Measurements from ENCODE around the gene DBNDD1.

DBNDD1 gene

GRCh38 chr16:90007015-90007414, 12.2 kb downstream of the DBNDD1 start:
- no peak for TF ChIP-seq CTCF (IDR thresholded peaks at IDR 0.05; ENCODE audit: borderline replicate concordance, control extremely low read depth, extremely low read depth, insufficient read depth, missing control alignments)
- no peak for DNase-seq (ENCODE audit: low spot score)
- in situ Hi-C loops (cut with MboI; ENCODE audit: low sequenced_read_pairs, unreplicated experiment) = no loop called here

DNA sequence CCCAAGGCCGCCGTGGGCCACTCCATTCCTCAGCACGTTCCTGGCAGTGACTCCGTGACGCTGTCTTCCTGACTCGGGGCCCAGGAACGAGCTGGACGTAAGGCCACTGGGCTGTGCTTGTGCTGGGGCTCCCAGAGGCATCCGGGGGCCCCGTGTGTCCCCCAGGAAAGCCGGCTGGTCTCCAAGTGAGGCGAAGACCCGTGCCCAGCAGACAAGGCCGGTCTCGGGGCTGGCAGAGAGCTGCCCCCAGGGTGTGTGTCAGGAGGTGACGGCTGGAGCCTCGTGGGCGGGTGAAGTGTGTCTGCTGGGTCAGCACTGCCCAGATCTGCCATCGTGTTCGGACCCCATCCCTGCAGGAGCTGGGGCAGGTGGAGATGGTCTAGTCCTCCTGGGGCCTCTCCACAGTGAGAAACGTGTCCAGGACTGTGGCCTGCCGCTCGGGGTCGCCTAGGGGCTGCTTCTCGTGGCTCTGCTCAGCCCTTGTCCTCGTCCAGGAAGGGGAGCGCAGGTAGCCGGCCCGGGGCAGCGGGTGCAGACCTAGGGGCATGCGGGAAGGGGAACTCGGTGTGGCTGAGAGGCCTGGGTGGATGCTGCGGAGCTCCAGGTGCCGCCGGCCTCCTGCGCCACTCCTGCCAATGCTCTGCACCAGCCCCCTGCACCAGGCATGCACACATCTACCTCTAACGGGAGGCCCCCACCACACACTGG, 13.1 kb downstream of the DBNDD1 start:
- in situ Hi-C loops (cut with MboI; ENCODE audit: low sequenced_read_pairs, unreplicated experiment) = no loop called here
- no peak for TF ChIP-seq CTCF (IDR thresholded peaks at IDR 0.05; ENCODE audit: borderline replicate concordance, control extremely low read depth, extremely low read depth, insufficient read depth, missing control alignments)
- DNase-seq (ENCODE audit: low spot score) = no peak

DNA sequence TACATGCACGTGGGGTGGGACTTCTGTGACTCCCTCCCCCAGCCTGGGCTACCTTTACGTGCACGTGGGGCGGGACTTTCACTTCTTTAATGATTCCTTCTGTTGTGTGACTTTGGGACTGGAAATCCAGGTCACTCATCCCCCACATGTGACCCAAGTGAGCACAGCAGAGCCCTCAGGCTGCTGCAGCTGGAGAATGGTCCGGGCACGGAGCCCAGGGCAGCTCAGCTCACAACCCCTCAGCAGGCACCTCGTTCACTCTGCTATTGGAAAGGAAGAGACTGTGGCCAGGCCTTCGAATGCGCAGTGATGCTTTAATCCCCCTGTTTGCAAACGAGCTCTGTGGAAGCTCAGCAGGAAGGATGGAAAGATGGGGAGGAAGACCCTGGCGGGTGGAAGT, 14.7 kb downstream of the DBNDD1 start:
- DNase-seq (ENCODE audit: low spot score) = no peak
- in situ Hi-C loops (cut with MboI; ENCODE audit: low sequenced_read_pairs, unreplicated experiment) = no loop called here
- TF ChIP-seq CTCF (IDR thresholded peaks at IDR 0.05; ENCODE audit: borderline replicate concordance, control extremely low read depth, extremely low read depth, insufficient read depth, missing control alignments) = no peak

- no peak for DNase-seq (ENCODE audit: low spot score)
- in situ Hi-C loops (cut with MboI; ENCODE audit: low sequenced_read_pairs, unreplicated experiment) = no loop called here
- no peak for TF ChIP-seq CTCF (IDR thresholded peaks at IDR 0.05; ENCODE audit: borderline replicate concordance, control extremely low read depth, extremely low read depth, insufficient read depth, missing control alignments)
Observed at GRCh38 chr16:90002759-90003158, 16.5 kb downstream of the DBNDD1 start.

GRCh38 chr16:90001761-90002503, 17.3 kb downstream of the DBNDD1 start:
- no peak for DNase-seq (ENCODE audit: low spot score)
- in situ Hi-C loops (cut with MboI; ENCODE audit: low sequenced_read_pairs, unreplicated experiment) = no loop called here
- TF ChIP-seq CTCF (IDR thresholded peaks at IDR 0.05; ENCODE audit: borderline replicate concordance, control extremely low read depth, extremely low read depth, insufficient read depth, missing control alignments) = no peak

- TF ChIP-seq CTCF (IDR thresholded peaks at IDR 0.05; ENCODE audit: borderline replicate concordance, control extremely low read depth, extremely low read depth, insufficient read depth, missing control alignments) = no peak
- in situ Hi-C loops (cut with MboI; ENCODE audit: low sequenced_read_pairs, unreplicated experiment) = no loop called here
- DNase-seq (ENCODE audit: low spot score) = no peak
Observed at GRCh38 chr16:90000733-90001427, 18.4 kb downstream of the DBNDD1 start.
